Activated CD8-positive, alpha-beta memory T cell treated with anti-CD3 and anti-CD28 coated beads, Interleukin-2, amount 50 U/mL, for 24 hours (primary cell): Measurements from ENCODE around the gene RPL29.

Experiments used
- DNase-seq: peaks from one replicate; pipeline ENCODE4 v3.0.0-alpha.2; 2020; ENCODE audit errors: extremely low read depth

The RPL29 gene

DNA sequence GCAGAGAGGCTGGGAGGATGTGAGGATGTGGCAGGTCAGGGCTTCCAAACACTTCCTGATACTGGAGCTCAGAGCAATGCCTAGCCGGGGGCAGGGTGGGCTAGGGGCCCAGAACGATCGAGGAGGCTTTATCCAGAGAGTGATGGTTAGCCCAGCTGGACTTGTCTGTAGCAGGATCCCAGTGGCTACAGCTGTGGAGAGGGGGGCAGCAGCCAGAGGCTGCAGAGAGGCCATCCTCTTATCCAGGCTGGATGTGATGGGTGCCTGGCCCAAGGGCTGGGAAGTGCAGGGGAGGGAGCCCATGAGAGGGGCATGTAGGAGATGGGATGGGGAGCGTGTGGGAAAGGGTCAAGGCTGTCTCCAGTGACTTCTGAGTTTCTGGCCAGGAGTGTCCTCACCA lies 48.9 kb downstream of the RPL29 start:
- DNase-seq: no peak

DNA sequence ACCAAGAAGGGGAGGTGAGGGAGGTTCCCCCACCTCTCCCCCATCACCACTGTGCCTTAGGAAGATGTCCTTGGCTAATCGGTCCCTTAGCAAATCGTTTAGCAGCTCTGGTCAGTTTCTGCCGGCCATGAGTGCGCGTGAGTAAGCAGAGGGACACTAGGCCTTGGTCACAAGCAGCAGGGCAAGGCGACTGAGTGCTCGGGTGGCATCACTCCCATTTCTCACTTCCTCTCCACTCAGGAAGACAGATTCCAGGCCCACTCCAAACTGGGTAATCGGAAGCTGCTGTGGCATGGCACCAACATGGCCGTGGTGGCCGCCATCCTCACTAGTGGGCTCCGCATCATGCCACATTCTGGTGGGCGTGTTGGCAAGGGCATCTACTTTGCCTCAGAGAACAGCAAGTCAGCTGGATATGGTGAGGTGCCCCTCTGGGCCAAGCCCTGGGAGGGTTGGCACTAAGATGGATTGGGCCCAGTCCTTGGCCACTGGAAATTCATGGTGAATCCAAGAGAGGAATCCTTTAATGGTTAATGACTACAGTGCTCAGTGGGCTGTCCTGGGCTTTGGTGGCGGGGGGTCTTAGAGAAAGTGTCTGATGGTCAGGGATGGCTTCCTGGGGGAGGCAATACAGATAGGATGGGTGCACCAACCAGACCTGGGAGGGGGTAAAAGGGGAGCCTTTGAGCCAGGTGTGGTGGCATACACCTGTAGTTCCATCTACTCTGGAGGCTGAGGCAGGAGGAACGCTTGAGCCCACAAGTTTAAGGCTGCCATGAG lies 49.6 kb downstream of the RPL29 start:
- no peak for DNase-seq

DNA sequence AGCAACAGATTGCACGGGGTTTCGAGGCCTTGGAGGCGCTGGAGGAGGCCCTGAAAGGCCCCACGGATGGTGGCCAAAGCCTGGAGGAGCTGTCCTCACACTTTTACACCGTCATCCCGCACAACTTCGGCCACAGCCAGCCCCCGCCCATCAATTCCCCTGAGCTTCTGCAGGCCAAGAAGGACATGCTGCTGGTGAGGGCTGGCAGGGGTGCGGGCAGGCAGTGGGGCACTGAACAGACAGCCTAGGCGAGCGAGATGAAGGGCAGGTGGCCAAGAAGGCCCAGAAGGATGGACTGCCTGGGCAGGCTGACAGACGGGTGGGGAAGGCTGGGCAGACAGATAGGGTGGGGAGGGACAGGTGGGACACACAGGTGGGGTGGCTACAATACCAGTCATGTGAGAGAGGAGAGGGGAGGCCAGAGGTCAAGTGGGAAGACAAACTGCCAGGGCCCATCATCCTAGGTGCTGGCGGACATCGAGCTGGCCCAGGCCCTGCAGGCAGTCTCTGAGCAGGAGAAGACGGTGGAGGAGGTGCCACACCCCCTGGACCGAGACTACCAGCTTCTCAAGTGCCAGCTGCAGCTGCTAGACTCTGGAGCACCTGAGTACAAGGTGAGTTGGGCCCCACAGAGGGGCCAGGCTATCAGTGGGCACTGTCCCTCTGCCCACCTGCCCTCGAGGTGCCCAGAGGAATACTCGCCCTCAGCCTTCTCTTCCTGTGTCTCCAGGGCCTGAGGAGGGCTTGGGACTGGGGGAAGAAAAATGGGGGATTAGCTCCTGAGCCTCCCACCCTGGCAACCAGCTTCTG lies 50.5 kb downstream of the RPL29 start:
- DNase-seq: no peak

DNA sequence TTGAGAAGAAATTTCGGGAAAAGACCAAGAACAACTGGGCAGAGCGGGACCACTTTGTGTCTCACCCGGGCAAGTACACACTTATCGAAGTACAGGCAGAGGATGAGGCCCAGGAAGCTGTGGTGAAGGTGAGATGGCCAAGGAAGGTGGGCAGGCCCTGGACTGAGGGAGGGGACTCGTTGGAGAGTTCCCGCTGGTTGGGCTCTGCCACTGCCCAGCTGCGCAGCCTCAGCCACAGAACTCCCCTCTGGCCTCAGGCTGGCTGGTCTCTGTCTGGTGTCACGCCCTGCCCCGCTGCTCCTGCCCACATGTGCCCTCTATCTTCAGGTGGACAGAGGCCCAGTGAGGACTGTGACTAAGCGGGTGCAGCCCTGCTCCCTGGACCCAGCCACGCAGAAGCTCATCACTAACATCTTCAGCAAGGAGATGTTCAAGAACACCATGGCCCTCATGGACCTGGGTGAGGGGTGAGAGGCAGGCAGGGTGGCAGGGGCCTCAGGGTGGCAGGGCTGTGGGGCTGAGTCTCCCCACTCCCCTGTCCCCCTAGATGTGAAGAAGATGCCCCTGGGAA lies 51.2 kb downstream of the RPL29 start:
- no peak for DNase-seq
